Measurements from ENCODE around the gene PNPLA8.
"Not testable (repeated sequence)": the region's sequence is repeated elsewhere in the genome, so short reads cannot be mapped to it uniquely, and the experiment has no call there.

The PNPLA8 gene

GRCh38 chr7:108468246-108468645 lies 57.7 kb downstream of the PNPLA8 start:
- no peak for DNase-seq

GRCh38 chr7:108467391-108467790 lies 58.5 kb downstream of the PNPLA8 start:
- DNase-seq, result no peak

GRCh38 chr7:108466322-108466721 lies 59.6 kb downstream of the PNPLA8 start:
- not testable (repeated sequence) for DNase-seq

GRCh38 chr7:108464743-108465142 lies 61.2 kb downstream of the PNPLA8 start:
- no peak for DNase-seq

- no peak for DNase-seq
Observed at GRCh38 chr7:108463613-108464012, 62.3 kb downstream of the PNPLA8 start.

GRCh38 chr7:108461840-108462239 lies 64.1 kb downstream of the PNPLA8 start:
- DNase-seq, result no peak

- no peak for DNase-seq
Observed at GRCh38 chr7:108460964-108461363, 65.0 kb downstream of the PNPLA8 start.

GRCh38 chr7:108459922-108460551 lies 65.9 kb downstream of the PNPLA8 start:
- peak; percentile 76 for DNase-seq

GRCh38 chr7:108457871-108458270 lies 68.1 kb downstream of the PNPLA8 start:
- no peak for DNase-seq

GRCh38 chr7:108456845-108457540 lies 68.9 kb downstream of the PNPLA8 start:
- no peak for DNase-seq

GRCh38 chr7:108455998-108456677 lies 69.8 kb downstream of the PNPLA8 start, which contains the start of gene NRCAM:
NRCAM (minus strand) TSS chr7:108456436; CDS start chr7:108240064, 216,372 bp downstream.
- DNase-seq, result peak; percentile 94

GRCh38 chr7:108455551-108455997 lies 70.4 kb downstream of the PNPLA8 start:
- DNase-seq, result peak; percentile 44

GRCh38 chr7:108454674-108455550 lies 71.0 kb downstream of the PNPLA8 start:
- peak; percentile 75 for DNase-seq

- DNase-seq, result no peak
Observed at GRCh38 chr7:108454317-108454673, 71.6 kb downstream of the PNPLA8 start.

GRCh38 chr7:108453320-108453719 lies 72.6 kb downstream of the PNPLA8 start:
- no peak for DNase-seq

GRCh38 chr7:108452707-108453106 lies 73.2 kb downstream of the PNPLA8 start:
- peak; percentile 59 for DNase-seq

GRCh38 chr7:108451296-108451848 lies 74.6 kb downstream of the PNPLA8 start:
- no peak for DNase-seq

GRCh38 chr7:108450160-108450559 lies 75.8 kb downstream of the PNPLA8 start:
- no peak for DNase-seq

- DNase-seq, result peak; percentile 44
Observed at GRCh38 chr7:108449521-108449920, 76.4 kb downstream of the PNPLA8 start.

GRCh38 chr7:108448584-108449505 lies 77.1 kb downstream of the PNPLA8 start:
- peak; percentile 87 for DNase-seq

- peak; percentile 88 for DNase-seq
Observed at GRCh38 chr7:108442039-108442568, 83.8 kb downstream of the PNPLA8 start.

Measured in NCI-H1105 treated with DMSO at 0.1 percent for 48 hours (cell line).